SU-DHL-6 (cell line): ENCODE results near the gene TMC4.

ENCODE experiments used
- EZH2phosphoT487 ChIP-seq: fragments of 200-600 bp; sonication (generic), shearing (Covaris generic); conservative IDR thresholded peaks from 2 replicates; pipeline ENCODE4 v1.6.1; 2018; ENCODE audit warnings: mild to moderate bottlenecking, antibody characterized with exemption, low read length, moderate library complexity, mixed read lengths
- TF ChIP-seq, protein P1 (sequence below): fragments of 200-600 bp; sonication (generic); IDR thresholded peaks from one replicate; pipeline ENCODE4 v1.5.1; 2017; ENCODE audit warnings: antibody characterized with exemption, mild to moderate bottlenecking, low read length, moderate library complexity; ENCODE audit not compliant: insufficient read depth, poor library complexity, severe bottlenecking

DNA sequence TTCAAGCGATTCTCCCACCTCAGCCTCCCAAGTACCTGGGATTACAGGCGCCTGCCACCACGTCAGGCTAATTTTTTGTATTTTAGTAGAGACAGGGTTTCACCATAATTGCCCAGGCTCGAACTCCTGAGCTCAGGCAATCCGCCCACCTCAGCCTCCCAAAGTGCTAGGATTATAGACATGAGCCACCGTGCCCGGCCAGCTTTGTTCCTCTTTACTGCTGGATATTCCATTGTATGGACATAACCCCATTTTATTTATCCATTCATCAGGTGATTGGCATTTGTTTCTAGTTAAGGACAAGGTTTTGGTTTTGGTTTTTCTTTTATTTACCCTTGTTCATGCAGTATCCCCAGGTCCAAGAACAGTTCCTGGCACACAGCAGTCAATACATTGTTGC is 23.6 kb upstream of the TMC4 start:
- TF ChIP-seq, protein P1, sequence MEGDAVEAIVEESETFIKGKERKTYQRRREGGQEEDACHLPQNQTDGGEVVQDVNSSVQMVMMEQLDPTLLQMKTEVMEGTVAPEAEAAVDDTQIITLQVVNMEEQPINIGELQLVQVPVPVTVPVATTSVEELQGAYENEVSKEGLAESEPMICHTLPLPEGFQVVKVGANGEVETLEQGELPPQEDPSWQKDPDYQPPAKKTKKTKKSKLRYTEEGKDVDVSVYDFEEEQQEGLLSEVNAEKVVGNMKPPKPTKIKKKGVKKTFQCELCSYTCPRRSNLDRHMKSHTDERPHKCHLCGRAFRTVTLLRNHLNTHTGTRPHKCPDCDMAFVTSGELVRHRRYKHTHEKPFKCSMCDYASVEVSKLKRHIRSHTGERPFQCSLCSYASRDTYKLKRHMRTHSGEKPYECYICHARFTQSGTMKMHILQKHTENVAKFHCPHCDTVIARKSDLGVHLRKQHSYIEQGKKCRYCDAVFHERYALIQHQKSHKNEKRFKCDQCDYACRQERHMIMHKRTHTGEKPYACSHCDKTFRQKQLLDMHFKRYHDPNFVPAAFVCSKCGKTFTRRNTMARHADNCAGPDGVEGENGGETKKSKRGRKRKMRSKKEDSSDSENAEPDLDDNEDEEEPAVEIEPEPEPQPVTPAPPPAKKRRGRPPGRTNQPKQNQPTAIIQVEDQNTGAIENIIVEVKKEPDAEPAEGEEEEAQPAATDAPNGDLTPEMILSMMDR = no peak
- no peak for TF ChIP-seq EZH2phosphoT487
